DMS 273 treated with DMSO at 0.1 percent for 48 hours (cell line): Measurements from ENCODE around the gene CYP2D6.
"Not testable (repeated sequence)": the region's sequence is repeated elsewhere in the genome, so short reads cannot be mapped to it uniquely, and the experiment has no call there.

ENCODE experiments used
- DNase-seq: peaks from one replicate; lab custom pipeline; 2025; lab: John Stamatoyannopoulos, UW

The CYP2D6 gene

GRCh38 chr22:42158456-42159132 lies 28.0 kb upstream of the CYP2D6 start:
- DNase-seq = no peak

GRCh38 chr22:42156598-42156997 lies 26.0 kb upstream of the CYP2D6 start:
- DNase-seq = no peak

GRCh38 chr22:42156121-42156520 lies 25.5 kb upstream of the CYP2D6 start:
- no peak for DNase-seq

GRCh38 chr22:42155053-42155543 lies 24.5 kb upstream of the CYP2D6 start:
- DNase-seq = no peak

GRCh38 chr22:42154293-42155052 lies 23.9 kb upstream of the CYP2D6 start:
- DNase-seq = no peak

- no peak for DNase-seq
Observed at GRCh38 chr22:42152661-42153270, 22.2 kb upstream of the CYP2D6 start.

- no peak for DNase-seq
Observed at GRCh38 chr22:42151924-42152635, 21.5 kb upstream of the CYP2D6 start.

GRCh38 chr22:42150727-42151590 lies 20.3 kb upstream of the CYP2D6 start:
- no peak for DNase-seq

- DNase-seq = not testable (repeated sequence)
Observed at GRCh38 chr22:42149798-42150197, 19.2 kb upstream of the CYP2D6 start.

GRCh38 chr22:42145175-42145574 lies 14.6 kb upstream of the CYP2D6 start:
- no peak for DNase-seq

- not testable (repeated sequence) for DNase-seq
Observed at GRCh38 chr22:42143859-42144822, 13.5 kb upstream of the CYP2D6 start.

GRCh38 chr22:42142771-42143461 lies 12.3 kb upstream of the CYP2D6 start:
- DNase-seq = no peak

- not testable (repeated sequence) for DNase-seq
Observed at GRCh38 chr22:42141307-42142057, 10.9 kb upstream of the CYP2D6 start.

GRCh38 chr22:42140153-42140552 lies 9.5 kb upstream of the CYP2D6 start:
- DNase-seq = not testable (repeated sequence)

- DNase-seq = not testable (repeated sequence)
Observed at GRCh38 chr22:42139508-42139907, 8.9 kb upstream of the CYP2D6 start.

- no peak for DNase-seq
Observed at GRCh38 chr22:42138972-42139371, 8.4 kb upstream of the CYP2D6 start.

- DNase-seq = no peak
Observed at GRCh38 chr22:42138122-42138770, 7.6 kb upstream of the CYP2D6 start.

GRCh38 chr22:42135688-42136087 lies 5.1 kb upstream of the CYP2D6 start:
- not testable (repeated sequence) for DNase-seq
